ENCODE results near the gene BBS9.

Gene BBS9

GRCh38 chr7:33654676-33655075 is 525.3 kb downstream of the BBS9 start:
- no peak for TF ChIP-seq TAF1 (IDR thresholded peaks at IDR 0.05; ENCODE audit: borderline replicate concordance, insufficient read depth, low read length)
